ENCODE measurements around the gene ANXA1. TPM values are rescaled to one million over a fixed set of nuclear protein-coding genes. Genes with fewer than 3 reads are reported as not detected.
A peak's percentile ranks its signal among the peaks of the same experiment; 100 is the strongest.

Gene ANXA1
- total RNA-seq, 1 experiment from 2014 or later = 430 TPM

- TF ChIP-seq CTCF (conservative IDR thresholded peaks at IDR 0.05; ENCODE audit: low read depth, low read length) = peak; percentile 73
- TF ChIP-seq EZH2 (IDR thresholded peaks at IDR 0.05; ENCODE audit: borderline replicate concordance, low read depth, low read length, poor library complexity, severe bottlenecking) = no peak
- peak; percentile 74 for DNase-seq (ENCODE audit: low spot score)
Observed at GRCh38 chr9:73200694-73201452, 49.2 kb downstream of the ANXA1 start.

GRCh38 chr9:73202980-73203379 lies 51.3 kb downstream of the ANXA1 start:
- Histone ChIP-seq H3K4me3 (ENCODE audit: low read depth, low read length, poor library complexity, severe bottlenecking) (no peak overlapping the region), H3K4me1 (ENCODE audit: insufficient read depth, low read length, poor library complexity, severe bottlenecking) (peaks cover 5% of the 10 kb centered on the region), H3K36me3 (ENCODE audit: insufficient read depth, low read length, poor library complexity, severe bottlenecking) (no peaks in the 10 kb centered on the region), H3K27me3 (replicated peaks; ENCODE audit: insufficient read depth, low read depth, low read length, poor library complexity) (no peaks in the 10 kb centered on the region), H3K9me3 (ENCODE audit: low read depth, low read length, poor library complexity, severe bottlenecking) (no peaks in the 10 kb centered on the region), H3K27ac (ENCODE audit: low read depth, low read length, poor library complexity, severe bottlenecking) (no peak overlapping the region)
- DNase-seq (ENCODE audit: low spot score) = no peak
- TF ChIP-seq CTCF (conservative IDR thresholded peaks at IDR 0.05; ENCODE audit: low read depth, low read length) = no peak
- no peak for TF ChIP-seq EZH2 (IDR thresholded peaks at IDR 0.05; ENCODE audit: borderline replicate concordance, low read depth, low read length, poor library complexity, severe bottlenecking)
- POLR2A ChIA-PET (ENCODE audit: low non-redundant PET) = no interaction called here
- CTCF ChIA-PET = no interaction called here
- intact Hi-C loops (cut with micrococcal nuclease; ENCODE audit: unreplicated experiment) = loop anchor here (5.0 to 10.0 kb wide), 6 partner anchors 232 to 1542 kb away; no protein-coding TSS in a partner anchor
- BruUV-seq (replicated peaks) = no TSS peak

More at GRCh38 chr9:73200694-73201452, 49.2 kb downstream of the ANXA1 start:
- Histone ChIP-seq H3K9me3 (ENCODE audit: low read depth, low read length, poor library complexity, severe bottlenecking) (no peaks in the 10 kb centered on the region), H3K27ac (ENCODE audit: low read depth, low read length, poor library complexity, severe bottlenecking) (no peak overlapping the region), H3K4me3 (ENCODE audit: low read depth, low read length, poor library complexity, severe bottlenecking) (no peak overlapping the region), H3K36me3 (ENCODE audit: insufficient read depth, low read length, poor library complexity, severe bottlenecking) (no peaks in the 10 kb centered on the region), H3K4me1 (ENCODE audit: insufficient read depth, low read length, poor library complexity, severe bottlenecking) (peaks cover 5% of the 10 kb centered on the region), H3K27me3 (replicated peaks; ENCODE audit: insufficient read depth, low read depth, low read length, poor library complexity) (no peaks in the 10 kb centered on the region)
- ChIA-PET CTCF (interaction anchor here (0.6 to 1.3 kb wide), 3 partner anchors 93 to 892 kb away, joined by 5 to 6 read pairs (median 5); no protein-coding TSS in a partner anchor), POLR2A (ENCODE audit: low non-redundant PET) (no interaction called here)
- intact Hi-C loops (cut with micrococcal nuclease; ENCODE audit: unreplicated experiment) = loop anchor here (1.0 to 10.0 kb wide), 7 partner anchors 234 to 1544 kb away; no protein-coding TSS in a partner anchor
- no TSS peak for BruUV-seq (replicated peaks)

DNA sequence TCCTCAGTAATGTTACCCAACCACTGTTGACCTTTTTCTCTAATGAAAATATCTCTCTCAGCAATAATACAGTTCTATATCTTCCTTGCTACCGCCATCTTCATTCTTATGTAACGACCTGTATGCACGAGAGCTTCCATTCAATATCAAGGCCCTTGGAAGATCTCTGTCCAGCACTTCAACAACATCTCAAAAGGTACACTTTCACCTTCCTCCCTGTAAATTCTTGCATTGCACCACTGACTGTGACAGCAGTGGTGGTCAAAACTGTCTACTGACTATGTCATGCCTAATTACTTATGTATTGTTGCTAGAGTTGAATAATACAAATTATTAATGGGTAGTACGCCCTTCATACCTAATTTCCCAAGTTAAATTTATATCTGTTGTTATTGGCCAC lies 53.3 kb downstream of the ANXA1 start:
- no peaks in the 10 kb centered on the region for H3K27me3 ChIP-seq (replicated peaks; ENCODE audit: insufficient read depth, low read depth, low read length, poor library complexity)
- H3K4me1 ChIP-seq (ENCODE audit: insufficient read depth, low read length, poor library complexity, severe bottlenecking) = peaks cover 5% of the 10 kb centered on the region
- no peaks in the 10 kb centered on the region for H3K36me3 ChIP-seq (ENCODE audit: insufficient read depth, low read length, poor library complexity, severe bottlenecking)
- intact Hi-C loops (cut with micrococcal nuclease; ENCODE audit: unreplicated experiment) = loop anchor here (5.0 to 10.0 kb wide), 6 partner anchors 230 to 1540 kb away; no protein-coding TSS in a partner anchor
- H3K9me3 ChIP-seq (ENCODE audit: low read depth, low read length, poor library complexity, severe bottlenecking) = no peaks in the 10 kb centered on the region
- no peak overlapping the region for H3K4me3 ChIP-seq (ENCODE audit: low read depth, low read length, poor library complexity, severe bottlenecking)
- no peak overlapping the region for H3K27ac ChIP-seq (ENCODE audit: low read depth, low read length, poor library complexity, severe bottlenecking)
- no TSS peak for BruUV-seq (replicated peaks)
- DNase-seq (ENCODE audit: low spot score) = no peak
- TF ChIP-seq EZH2 (IDR thresholded peaks at IDR 0.05; ENCODE audit: borderline replicate concordance, low read depth, low read length, poor library complexity, severe bottlenecking) (no peak), CTCF (conservative IDR thresholded peaks at IDR 0.05; ENCODE audit: low read depth, low read length) (no peak)
- ChIA-PET CTCF (no interaction called here), POLR2A (ENCODE audit: low non-redundant PET) (no interaction called here)
